Testis (tissue), 5 donors: ENCODE data around the gene ARPC4. TPM values are rescaled to one million over a fixed set of nuclear protein-coding genes. Genes with fewer than 3 reads are reported as not detected.
A peak's percentile ranks its signal among the peaks of the same experiment; 100 is the strongest.

ENCODE experiments used
- DNase-seq: peaks from one replicate; pipeline ENCODE4 v3.0.0-alpha.2; 2019
- H3K27ac ChIP-seq, 2 donors: fragments of 200-600 bp; sonication (generic); one replicate each; pipeline ENCODE4 v1.5.1; 2019
- H3K27me3 ChIP-seq: fragments of 200-600 bp; sonication (generic); one replicate; pipeline ENCODE4 v1.5.1; 2019
- H3K36me3 ChIP-seq: fragments of 200-600 bp; sonication (generic); one replicate; pipeline ENCODE4 v1.5.1; 2017; ENCODE audit warnings: low read depth; ENCODE audit errors: missing control alignments
- H3K4me1 ChIP-seq: fragments of 200-600 bp; sonication (generic); one replicate; pipeline ENCODE4 v1.5.1; 2019
- H3K4me3 ChIP-seq, 2 donors: fragments of 200-600 bp; sonication (generic); one replicate each; pipeline ENCODE4 v1.5.1; 2017 to 2019
- H3K9me3 ChIP-seq: fragments of 200-600 bp; sonication (generic); one replicate; pipeline ENCODE4 v1.5.1; 2017
- CTCF ChIP-seq, 3 experiments: fragments of 450-650 bp in 2 of 3; fragments of 200-600 bp in 1 of 3; sonication (generic) in 1 of 3; IDR thresholded peaks; one replicate each; pipeline ENCODE4 v1.5.1; 2016 to 2019; ENCODE audit warnings: antibody characterized with exemption in 3 of 3, mild to moderate bottlenecking in 2 of 3, moderate library complexity in 1 of 3
- POLR2A ChIP-seq: fragments of 450-650 bp; IDR thresholded peaks from one replicate; pipeline ENCODE4 v1.6.1; 2017; ENCODE audit warnings: antibody characterized with exemption, mild to moderate bottlenecking, moderate library complexity
- WGBS, 2 donors: methylation state at CpG; one replicate each; pipeline ENCODE4 v1.1.5; 2018; 5-methylcytosine and 5-hydroxymethylcytosine counted together
- intact Hi-C: fragments of 100-400 bp; cut with DNase I; formaldehyde crosslinking; loops from one replicate; pipeline ENCODE4 v1.15.1; 2023; ENCODE audit warnings: low total_unique reads
- long read RNA-seq, 2 donors: transcript quantifications; one replicate each; lab custom pipeline, GENCODE V29; 2026
- polyA plus RNA-seq: library from polyadenylated mRNA; stranded (reverse); fragments of 350-450 nt; fragmentation: Illumina TruSeq; extraction: RNeasy Lipid Tissue Mini Kit (QIAGEN cat#74804); gene quantifications from one replicate; pipeline ENCODE4 v1.2.3, GENCODE V29; 2014; ENCODE audit warnings: low read depth, low replicate concordance; ENCODE audit not compliant: insufficient read depth
- total RNA-seq, 2 donors: library from RNA; depleted of rRNA; stranded (reverse); fragments of >200 nt; gene quantifications; one replicate each; pipeline ENCODE4 v1.2.3, GENCODE V29; 2016

The ARPC4 gene
- total RNA-seq: 100 to 1,000 TPM; 108 to 124 TPM
- polyA plus RNA-seq: 99.6 TPM
- long read RNA-seq, donor 1, transcript ARPC4-201 (6 exons, 2,582 nt): major isoform, 55 of 199 reads
- long read RNA-seq, donor 1, partial matches to known transcripts: 141 of 199 reads
- long read RNA-seq, donor 1, other reads (novel, unspliced or antisense): 0 of 199 reads
- long read RNA-seq, donor 2, transcript ARPC4-201 (6 exons, 2,582 nt): major isoform, 48 of 117 reads
- long read RNA-seq, donor 2, partial matches to known transcripts: 66 of 117 reads
- long read RNA-seq, donor 2, other reads (novel, unspliced or antisense): 0 of 117 reads

GRCh38 chr3:9792405-9793160, at the start of gene ARPC4, which contains the start of gene TADA3:
TSS of gene ARPC4 (plus strand) at chr3:9793082. CDS start at chr3:9793122, 40 bp downstream.
TSS of gene TADA3 (minus strand) at chr3:9792473. CDS start at chr3:9791466, 1,007 bp downstream.
- peak within 1 kb of the TSS; percentile 82 to 96 for H3K4me3 ChIP-seq
- H3K27ac ChIP-seq: peak within 1 kb of the TSS; percentile 94
- WGBS, 2 donors: 0% methylated on average over 30 to 65 of the region's 65 CpGs
- intact Hi-C loops: no loop called here
- no peaks in the 10 kb centered on the region for H3K27me3 ChIP-seq
- TF ChIP-seq POLR2A (no peak), CTCF (IDR thresholded peaks at IDR 0.05) (peak in 2 of 3 experiments; percentile 17 to 22)
- H3K36me3 ChIP-seq: no peaks in the 10 kb centered on the region
- H3K4me1 ChIP-seq: peaks cover 8% of the 10 kb centered on the region
- H3K9me3 ChIP-seq: no peaks in the 10 kb centered on the region
- peak; percentile 95 for DNase-seq

GRCh38 chr3:9743548-9743947, 49.3 kb upstream of the ARPC4 start:
- H3K9me3 ChIP-seq: no peaks in the 10 kb centered on the region
- no peak overlapping the region for H3K4me3 ChIP-seq
- 96 to 98% methylated on average over 14 to 18 of the region's 18 CpGs for WGBS, 2 donors
- no peak for TF ChIP-seq POLR2A
- no peak for TF ChIP-seq CTCF (IDR thresholded peaks at IDR 0.05)
- no peaks in the 10 kb centered on the region for H3K4me1 ChIP-seq
- intact Hi-C loops: no loop called here
- no peak overlapping the region for H3K27ac ChIP-seq
- no peaks in the 10 kb centered on the region for H3K27me3 ChIP-seq
- DNase-seq: no peak
- no peaks in the 10 kb centered on the region for H3K36me3 ChIP-seq

GRCh38 chr3:9744162-9744561, 48.7 kb upstream of the ARPC4 start:
- Histone ChIP-seq H3K36me3 (no peaks in the 10 kb centered on the region), H3K9me3 (no peaks in the 10 kb centered on the region), H3K4me3 (no peak overlapping the region), H3K27ac (no peak overlapping the region), H3K27me3 (no peaks in the 10 kb centered on the region), H3K4me1 (peaks cover 5% of the 10 kb centered on the region)
- intact Hi-C loops: no loop called here
- no peak for TF ChIP-seq POLR2A
- no peak for TF ChIP-seq CTCF (IDR thresholded peaks at IDR 0.05)
- WGBS, 2 donors: 95 to 96% methylated on average over 13 of the region's 13 CpGs
- no peak for DNase-seq

- Histone ChIP-seq H3K4me1 (peaks cover 8% of the 10 kb centered on the region), H3K4me3 (no peak overlapping the region), H3K27ac (no peak overlapping the region), H3K9me3 (no peaks in the 10 kb centered on the region), H3K27me3 (no peaks in the 10 kb centered on the region), H3K36me3 (no peaks in the 10 kb centered on the region)
- no peak for TF ChIP-seq CTCF (IDR thresholded peaks at IDR 0.05)
- TF ChIP-seq POLR2A: no peak
- 94 to 95% methylated on average over 5 to 12 of the region's 12 CpGs for WGBS, 2 donors
- intact Hi-C loops: no loop called here
- no peak for DNase-seq
These were observed 47.4 kb upstream of the ARPC4 start for GRCh38 chr3:9745521-9745920.
